Fibroblast of skin of scalp (primary cell): ENCODE results near the gene MSI1.
"Not testable (repeated sequence)": the region's sequence is repeated elsewhere in the genome, so short reads cannot be mapped to it uniquely, and the experiment has no call there.

Experiments used
- DNase-seq: peaks from one replicate; pipeline ENCODE4 v3.0.0-alpha.2; 2013

The MSI1 gene

DNA sequence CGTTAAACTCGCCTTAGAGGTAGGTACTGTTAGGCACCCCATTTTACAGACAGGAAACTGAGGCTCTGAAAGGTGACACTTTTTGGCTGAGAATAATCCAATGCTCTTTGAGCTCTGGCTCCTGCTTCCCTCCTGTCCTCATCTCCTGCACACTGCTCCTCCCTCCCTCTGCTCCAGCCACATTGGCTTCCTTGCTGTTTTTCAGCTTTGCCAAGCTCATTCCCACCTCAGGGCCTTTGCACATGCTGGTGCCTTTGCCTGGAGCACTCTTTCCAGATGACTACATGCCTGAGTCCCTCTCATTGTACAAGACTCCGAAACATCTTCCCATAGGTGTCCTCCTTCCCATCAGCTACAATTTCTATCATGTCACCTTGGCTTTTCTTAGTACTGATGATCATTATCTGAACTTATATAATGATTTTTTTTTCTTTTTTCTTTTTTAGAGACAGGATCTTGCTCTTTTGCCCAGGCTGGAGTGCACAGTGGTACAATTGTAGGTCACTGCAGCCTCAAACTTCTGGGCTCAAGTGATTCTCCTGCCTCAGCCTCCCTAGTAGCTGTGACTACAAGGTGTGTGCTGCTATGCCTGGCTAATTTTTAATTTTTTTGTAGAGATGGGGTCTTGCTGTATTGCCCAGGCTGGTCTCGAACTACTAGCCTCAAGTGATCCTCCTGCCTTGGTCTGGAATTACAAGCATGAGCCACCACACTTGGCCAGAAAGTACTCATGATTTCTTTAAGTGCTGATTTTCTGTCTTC lies 15.2 kb downstream of the MSI1 start:
- no peak for DNase-seq

DNA sequence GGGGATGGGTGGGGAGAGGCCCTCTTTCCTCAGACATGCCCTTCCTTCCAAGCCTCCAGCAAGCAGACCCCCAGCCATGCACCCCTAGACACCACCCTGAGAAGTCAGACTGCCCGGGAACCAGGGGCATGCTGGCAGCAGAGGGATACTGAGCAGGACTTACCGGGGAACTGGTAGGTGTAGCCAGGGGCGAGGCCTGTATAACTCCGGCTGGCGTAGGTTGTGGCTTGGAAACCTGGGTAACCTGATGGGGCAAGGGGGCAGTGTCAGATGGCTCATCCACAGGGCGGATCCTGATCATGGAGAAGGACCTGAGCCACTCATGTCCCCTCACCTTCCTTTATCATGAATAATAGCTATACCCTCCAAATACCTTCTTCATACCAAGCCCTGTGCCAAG lies 15.8 kb downstream of the MSI1 start:
- no peak for DNase-seq

DNA sequence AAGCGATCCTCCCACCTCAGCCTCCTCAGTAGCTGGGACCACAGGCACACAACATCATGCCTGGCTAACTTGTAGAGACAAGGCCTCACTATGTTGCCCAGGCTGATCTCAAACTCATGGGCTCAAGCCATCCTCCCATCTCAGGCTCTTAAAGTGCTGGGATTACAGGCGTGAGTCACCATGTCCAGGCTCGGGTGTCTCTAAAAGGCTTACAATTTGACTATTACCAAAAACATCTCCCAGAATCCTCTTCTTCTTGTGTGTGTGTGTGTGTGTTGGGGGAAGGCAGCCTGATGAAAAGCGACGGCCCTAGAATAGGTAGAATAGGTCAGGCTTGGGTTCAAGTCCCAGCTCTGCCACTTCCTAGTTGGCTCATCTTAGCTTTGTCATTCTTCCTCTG lies 16.8 kb downstream of the MSI1 start:
- peak; percentile 50 for DNase-seq

DNA sequence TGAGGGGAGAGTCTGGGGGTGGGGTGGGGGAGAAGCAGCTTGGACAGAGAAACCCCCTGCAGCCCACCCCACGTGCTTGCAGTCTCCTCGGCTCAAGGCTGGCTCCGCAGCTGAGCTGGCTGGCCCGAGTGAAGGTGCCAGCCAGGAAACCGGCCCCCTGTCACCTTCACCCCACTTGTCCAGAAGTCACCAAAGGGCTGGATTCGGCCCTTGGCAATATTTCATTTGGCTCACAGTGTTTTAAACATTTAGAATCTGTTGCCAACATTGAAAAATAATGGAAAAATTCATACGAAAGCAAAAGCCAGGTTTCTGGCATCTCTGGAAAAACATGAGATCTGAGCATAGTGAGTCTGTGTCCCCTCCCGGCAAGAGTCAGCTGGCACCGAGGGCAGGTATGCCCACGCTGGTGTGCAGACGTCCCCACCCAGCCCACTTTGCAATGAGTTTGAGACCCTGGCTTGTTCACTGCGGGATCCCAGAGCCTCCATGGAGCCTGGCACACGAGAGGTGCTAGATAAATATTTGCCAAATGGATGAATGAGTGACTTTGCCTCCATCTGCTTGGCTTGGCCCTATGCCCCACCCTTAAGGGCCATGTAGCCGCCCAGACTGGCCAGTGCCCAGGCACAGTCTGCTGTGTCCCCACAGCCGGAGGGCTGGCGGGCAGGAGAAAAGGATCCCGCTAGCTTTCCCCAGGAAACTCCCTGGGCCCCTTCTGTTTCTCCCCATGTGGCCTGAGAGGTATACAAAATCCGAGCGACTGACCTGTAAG lies 18.2 kb downstream of the MSI1 start:
- no peak for DNase-seq

DNA sequence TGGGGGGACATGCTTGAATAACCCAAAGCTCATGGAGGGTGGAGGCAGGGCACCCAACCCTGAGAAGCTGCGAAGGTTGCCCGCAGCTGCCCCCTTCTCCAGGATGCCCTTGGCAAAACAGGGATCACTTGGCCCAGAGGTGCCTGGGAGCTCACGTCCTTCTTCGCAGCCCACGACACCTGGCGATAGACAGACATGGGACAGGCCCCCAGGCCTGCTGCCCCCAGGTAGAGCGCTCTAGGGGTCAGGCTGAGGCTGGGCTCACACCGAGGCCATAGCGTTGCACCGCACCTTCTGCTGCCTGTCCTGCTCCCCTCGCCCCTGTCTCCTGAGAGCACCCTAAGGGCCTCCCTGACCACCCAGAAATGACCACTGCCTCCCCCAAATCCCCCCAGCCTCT lies 21.2 kb downstream of the MSI1 start:
- DNase-seq: no peak

DNA sequence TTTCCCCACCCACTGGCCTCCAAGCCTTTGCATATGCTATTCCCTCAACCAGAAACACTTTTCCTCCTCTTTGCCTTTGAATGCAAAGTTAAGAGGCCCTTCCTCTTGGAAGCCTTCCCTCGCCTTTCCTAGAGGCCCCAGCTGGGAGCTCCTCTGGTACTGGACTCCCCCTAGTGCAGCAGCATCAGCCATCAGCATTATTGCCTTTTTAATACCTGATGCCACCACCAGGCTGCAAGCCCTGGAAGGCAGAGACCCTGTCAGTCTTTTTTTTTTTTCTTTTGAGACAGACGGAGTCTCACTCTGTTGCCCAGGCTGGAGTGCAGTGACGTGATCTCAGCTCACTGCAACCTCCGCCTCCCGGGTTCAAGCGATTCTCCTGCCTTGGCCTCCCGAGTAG lies 22.3 kb downstream of the MSI1 start:
- no peak for DNase-seq

DNA sequence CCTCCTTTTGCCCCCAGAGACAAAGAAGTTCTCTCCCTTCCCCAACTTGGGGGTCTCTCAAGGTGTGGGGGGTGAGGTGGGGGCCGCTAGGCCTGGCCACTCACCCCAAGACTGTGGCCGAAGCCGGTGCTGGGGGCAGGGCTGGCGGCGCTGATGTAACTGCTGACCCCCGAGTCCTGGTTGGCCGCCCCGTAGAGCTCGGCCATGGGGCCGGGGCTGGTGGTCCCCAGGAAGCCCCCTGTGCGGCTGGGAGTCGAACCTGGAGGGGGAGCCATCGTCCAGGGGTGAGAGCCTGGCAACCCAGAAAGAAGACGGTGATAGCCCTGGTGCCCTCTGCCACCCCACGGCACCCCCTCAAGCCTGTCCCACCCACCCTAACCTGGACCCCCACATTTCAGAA lies 22.9 kb downstream of the MSI1 start:
- no peak for DNase-seq

DNA sequence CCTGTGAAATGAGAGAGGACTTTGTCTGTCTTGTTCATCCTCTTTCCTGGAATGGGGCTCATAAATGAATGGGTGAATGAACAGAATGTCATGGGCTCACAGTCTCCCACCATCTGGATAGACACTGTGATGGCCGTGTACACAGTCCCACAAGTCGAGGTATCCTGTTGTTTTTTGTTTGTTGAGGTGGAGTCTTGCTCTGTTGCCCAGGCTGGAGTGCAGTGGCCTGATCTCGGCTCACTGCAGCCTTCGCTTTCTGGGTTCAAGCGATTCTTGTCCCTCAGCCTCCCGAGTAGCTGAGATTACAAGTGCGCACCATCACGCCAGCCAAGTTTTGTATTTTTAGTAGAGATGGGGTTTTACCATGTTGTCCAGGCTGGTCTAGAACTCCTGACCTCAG lies 25.3 kb downstream of the MSI1 start:
- no peak for DNase-seq

DNA sequence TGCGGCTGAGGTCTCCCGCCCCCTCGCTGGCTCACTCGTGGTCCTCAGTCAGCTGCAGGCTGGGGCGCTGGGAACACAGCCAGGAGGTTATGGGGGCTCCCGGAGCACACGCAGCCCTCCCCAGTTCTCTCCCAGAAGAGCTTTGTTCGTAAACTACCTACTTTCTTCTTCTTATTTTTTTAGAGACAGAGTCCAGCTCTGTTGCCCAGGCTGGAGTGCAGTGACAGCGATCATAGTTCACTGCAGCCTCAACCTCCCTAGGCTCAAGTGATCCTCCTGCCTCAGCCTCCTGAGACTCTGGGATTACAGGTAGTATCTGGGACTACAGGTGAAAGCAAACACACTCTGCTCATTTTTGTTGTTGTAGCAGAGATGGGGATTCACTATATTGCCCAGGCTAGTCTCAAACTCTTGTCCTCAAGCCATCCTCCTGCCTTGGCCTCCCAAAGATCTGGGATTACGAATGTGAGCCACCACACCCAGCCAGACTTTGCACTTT lies 25.9 kb downstream of the MSI1 start:
- no peak for DNase-seq

DNA sequence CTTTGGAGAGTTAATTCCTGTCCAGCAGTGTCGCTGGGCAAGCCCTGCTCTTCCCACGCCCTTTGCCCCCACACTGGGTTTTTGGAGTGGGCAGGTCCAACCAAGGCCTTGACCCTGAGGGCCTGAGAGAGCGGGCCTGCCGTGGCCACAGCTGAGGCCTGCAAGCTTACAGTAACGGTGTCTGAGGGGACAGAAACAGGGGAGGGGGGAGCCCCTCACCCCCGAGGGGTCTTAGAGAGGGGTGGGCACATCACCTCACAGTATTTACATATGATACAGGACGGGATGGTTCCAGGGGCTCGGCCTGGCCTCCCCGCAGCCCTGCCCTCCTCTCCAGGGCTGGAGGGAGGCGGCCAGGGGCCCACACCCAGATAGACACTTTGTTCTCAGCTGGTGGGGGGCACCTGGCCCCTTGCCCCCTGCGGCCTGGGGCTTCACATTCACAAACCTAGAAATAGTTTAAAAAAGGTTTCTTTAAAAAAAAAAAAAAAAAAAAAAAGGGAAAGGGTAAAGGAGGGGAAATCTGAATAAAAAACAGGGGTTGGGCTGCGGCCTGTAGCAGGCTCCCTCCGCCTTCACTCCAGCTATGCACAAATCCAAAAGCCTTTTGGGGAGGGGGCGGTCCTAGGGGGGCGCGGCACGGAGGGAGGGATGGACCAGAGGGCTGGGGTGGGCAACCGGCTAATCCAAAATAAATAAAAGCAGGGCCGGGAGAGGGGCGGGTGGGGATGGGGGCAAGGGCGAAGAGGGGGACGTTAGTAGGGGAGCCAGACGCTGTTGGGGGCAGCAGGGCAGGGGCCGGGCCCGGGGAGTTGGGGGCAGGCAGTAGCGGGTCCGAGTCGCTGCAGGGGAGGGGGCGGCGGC lies 26.6 kb downstream of the MSI1 start:
- DNase-seq: no peak

DNA sequence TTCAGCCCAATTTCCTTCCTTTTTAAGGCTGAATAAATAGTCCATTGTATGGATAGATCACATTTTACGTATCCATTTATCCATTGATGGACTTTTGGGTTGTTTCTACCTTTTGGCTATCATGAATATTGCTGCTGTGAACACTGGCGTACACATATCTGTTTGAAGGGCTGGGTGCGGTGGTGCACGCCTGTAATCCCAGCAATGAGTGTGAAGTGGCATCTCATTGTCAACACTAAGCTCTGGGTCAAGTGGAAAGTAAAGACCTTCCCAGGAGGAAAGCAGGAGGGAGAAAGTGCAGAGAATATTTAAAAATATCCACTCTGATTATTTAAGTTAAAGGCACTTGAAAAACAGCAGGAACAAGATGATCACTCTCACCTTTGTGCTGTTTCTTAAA lies 29.7 kb downstream of the MSI1 start:
- no peak for DNase-seq

DNA sequence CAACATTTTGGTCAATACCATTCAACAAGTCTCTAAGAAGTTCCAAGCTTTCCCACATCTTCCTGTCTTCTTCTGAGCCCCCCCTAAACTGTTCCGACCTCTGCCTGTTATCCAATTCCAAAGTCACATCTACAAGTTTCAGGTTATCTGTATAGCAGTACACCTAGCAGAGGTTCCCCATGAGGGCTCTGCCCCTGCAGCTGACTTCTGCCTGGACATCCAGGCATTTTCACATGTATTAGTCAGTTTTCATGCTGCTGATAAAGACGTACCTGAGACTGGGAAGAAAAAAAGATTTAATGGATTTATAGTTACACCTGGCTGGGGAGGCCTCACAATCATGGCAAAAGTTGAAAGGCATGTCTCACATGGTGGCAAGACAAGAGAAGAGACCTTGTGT lies 31.2 kb downstream of the MSI1 start:
- no peak for DNase-seq

DNA sequence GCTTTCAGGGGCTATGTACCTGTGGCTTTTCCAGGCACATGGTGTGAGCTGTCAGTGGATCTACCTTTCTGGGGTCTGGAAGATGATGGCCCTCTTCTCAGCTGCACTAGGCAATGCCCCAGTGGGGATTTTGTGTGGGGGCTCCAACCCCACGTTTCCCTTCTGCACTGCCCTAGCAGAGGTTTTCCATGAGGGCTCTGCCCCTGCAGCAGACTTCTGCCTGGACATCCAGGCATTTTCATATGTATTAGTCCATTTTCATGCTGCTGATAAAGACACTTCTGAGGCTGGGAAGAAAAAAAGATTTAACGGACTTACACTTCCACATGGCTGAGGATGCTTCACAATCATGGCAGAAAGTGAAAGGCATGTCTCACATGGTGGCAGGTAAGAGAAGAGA lies 32.6 kb downstream of the MSI1 start:
- not testable (repeated sequence) for DNase-seq

DNA sequence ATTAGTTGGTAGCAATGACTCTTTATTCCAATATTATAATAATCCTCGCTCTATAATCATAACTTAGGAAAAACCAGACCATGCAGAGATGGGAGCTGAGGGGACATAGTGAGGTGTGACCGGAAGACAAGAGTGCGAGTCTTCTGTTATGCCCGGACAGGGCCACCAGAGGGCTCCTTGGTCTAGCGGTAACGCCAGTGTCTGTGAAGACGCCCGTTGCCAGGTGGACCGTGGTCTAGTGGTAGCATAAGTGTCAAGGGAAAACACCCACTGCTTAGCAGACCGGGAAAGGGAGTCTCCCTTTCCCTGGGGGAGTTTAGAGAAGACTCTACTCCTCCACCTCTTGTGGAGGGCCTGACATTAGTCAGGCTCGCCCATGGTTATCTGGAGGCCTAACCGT lies 33.5 kb downstream of the MSI1 start:
- DNase-seq: peak; percentile 38

DNA sequence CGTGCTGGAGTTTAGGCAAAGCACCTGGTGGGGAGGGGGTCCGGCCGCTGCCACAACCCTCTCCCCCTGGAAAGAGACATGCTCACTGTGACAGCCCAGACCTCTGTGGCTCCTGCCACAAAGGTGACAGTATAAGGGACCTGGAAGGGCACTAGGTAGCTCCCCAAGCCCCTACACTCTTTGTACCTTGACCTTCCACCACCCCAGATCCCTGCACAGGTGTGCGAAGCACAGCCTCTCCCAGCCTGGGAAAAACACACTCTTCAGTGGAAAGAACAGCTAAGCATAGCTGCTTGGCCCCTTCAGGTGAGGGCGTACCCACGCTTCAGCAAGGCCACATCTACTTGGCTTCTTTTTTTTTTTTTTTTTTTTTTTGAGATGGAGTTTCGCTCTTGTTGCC lies 36.4 kb downstream of the MSI1 start:
- DNase-seq: no peak

DNA sequence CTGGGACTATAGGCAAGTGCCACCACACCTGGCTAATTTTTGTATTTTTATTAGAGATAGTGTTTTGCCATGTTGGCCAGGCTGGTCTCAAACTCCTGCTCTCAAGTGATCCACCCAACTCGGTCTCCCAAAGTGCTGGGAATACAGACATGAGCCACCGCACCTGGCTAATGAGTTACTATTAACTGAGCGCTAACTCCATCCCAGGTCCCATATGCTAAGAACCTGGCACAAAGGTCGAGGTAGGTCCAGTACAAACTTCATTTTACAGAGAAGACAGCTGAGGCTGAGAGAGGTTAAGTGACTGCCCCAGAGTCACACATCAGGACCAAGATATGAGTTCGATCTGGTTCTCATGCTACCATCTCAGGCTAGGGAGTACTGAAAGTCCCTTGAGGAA lies 36.9 kb downstream of the MSI1 start:
- DNase-seq: no peak

DNA sequence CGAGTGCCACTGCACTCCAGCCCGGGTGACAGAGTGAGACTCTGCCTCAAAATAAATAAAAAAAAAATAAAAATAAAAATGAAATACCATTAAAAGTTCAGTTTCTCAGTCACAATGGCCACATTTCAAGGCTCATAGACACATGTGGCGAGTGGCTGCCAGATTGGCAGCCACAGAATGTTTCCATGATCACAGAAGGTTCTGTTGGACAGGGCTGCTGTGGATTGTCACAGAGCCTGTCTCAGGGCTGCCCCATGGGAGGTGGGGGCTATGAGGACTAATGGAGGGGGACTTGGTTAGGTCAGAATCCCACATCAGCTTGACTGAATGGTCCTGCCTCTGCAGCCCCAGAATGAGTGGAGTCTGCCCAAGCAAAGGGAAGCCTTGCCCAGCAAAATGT lies 37.6 kb downstream of the MSI1 start:
- DNase-seq: no peak

DNA sequence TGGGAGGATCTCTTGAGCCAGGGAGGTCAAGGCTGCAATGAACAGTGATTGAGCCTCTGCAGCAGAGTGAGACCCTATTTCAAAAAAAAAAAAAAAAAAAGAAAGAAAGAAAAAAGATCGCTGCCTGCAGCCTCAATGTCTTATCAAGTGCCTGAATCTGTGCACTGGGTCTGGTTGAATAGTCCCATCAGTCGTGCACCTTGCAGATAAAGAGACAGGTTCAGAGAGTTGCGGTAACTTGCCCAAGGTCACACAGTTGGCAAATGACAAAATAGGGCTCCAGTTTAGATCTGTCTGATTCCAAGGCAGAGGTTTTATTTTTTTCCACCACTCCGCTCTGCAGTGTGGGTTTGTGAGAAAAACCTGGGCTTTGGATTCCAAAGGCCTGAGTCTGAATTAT lies 40.7 kb downstream of the MSI1 start:
- DNase-seq: no peak

DNA sequence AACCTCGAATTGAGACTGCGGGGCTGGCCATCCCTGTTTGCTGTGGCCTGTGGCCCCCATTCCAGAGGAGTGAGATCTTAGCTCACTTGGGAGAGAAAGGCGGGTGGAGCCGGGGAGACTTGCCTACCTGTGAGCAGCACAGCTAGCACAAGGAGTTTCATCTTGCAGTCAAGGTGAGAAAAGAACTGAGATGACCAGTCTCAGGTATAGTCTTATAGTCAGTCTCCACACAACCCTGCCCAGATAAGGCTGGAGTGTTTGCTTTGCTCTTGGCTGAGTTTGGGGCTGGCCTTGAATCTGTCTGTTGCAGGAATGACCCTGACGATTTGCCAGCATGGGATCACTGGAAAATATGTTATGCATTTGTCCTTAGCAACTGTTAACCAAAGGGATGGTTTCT lies 41.4 kb downstream of the MSI1 start, which contains the start of gene PLA2G1B:
TSS of gene PLA2G1B (minus strand) at position 187 of the 400 bp plus-strand sequence. CDS start at position 161, 26 bp downstream.
- DNase-seq: no peak

DNA sequence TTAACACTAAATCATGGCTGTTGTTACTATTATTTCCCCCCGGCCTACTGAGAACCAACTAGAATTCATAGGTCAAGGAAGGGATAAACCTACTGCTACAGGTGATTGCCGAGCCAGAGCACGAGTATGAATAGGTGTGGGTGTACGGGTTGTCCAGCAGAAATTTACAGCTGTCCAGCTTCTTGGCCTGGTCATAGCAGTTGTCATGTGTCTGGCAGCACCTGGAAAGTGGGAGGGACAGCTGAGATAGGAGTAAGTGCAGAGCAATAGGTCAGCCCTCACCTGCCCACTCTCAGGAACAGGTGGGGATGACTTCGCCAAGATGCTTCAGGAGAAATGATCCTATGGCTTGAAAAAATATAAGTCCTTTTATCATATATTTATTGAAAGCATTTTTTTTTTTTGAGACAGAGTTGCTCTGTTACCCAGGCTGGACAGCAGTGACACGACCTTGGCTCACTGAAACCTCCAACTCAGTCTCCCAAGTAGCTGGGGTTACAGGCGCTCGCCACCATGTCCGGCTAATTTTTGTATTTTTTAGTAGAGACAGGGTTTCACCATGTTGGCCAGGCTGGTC lies 44.0 kb downstream of the MSI1 start:
- no peak for DNase-seq

DNA sequence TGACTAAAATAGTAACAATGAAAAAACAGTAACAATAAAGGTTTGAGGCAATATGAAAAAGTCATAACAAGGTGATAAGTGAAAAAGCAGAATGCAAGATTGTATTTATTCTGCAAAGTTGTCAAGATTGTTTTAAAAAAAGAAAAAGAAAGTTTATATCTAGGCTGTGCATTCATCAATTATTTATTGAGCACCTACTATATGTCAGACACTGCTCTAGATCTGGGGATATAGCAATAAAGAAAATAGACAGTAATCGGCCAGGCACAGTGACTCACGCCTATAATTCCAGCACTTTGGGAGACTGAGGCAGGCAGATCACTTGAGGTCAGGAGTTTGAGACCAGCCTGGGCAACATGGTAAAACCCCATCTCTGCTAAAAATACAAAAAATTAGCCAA lies 45.2 kb downstream of the MSI1 start:
- no peak for DNase-seq

DNA sequence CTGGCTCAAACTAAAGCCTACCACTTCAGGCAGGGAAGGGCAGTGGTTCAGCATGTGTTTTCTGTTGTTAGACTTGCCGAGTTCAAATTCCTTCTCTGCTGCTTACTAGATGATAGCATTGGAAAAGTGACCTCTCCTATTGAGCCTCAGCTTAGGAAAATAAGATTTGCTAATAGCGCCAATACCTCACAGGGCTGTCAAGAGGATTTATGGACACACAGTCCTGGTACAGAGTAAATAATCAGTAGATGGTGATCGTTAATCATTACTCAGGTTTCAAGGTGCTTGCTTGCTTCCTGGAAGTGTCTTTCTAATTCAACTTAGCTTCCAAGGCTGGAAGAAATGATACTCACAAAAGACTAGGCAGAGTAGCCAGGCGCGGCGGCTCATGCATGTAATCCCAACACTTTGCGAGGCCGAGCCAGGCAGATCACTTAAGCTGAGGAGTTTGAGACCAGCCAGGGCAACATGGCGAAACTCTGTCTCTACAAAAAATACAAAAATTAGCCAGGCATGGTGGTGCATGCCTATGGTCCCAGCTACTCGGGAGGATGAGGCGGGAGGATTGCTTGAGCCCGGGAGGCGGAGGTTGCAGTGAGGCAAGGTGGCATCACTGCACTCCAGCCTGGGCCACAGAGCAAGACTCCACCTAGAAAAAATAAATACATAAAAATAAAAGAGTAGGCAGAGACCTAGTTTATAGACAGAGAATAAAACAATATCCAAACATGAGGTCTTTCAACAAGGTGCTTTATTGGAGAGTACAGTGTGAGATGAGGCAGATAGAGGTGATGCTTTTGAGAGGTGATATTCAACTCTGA lies 47.4 kb downstream of the MSI1 start:
- DNase-seq: no peak
